IMR-90 (cell line): ENCODE data around the gene LMO1. TPM values are rescaled to one million over a fixed set of nuclear protein-coding genes. Genes with fewer than 3 reads are reported as not detected.

ENCODE experiments used
- ATAC-seq: fragments of 200-7000 bp; cut with Tn5 transposase; 2 replicates; pipeline ENCODE4 v1.9.1; 2020; ENCODE audit warnings: low read depth, mild to moderate bottlenecking, moderate library complexity
- BruUV-seq: library from RNA; stranded (reverse); fragments of 400-500 nt; replicated peaks from 2 replicates; lab custom pipeline; 2021; lab: Mats Ljungman, UMichigan
- CTCF ChIA-PET: fragments of 300-600 bp; formaldehyde crosslinking; extraction: SDS; loops from one replicate; lab custom pipeline; 2021; ENCODE audit warnings: antibody characterized with exemption; lab: Yijun Ruan, JAX
- POLR2A ChIA-PET: fragments of 300-600 bp; sonication (Branson Sonifier 250); formaldehyde crosslinking; loops from one replicate; lab custom pipeline; 2022; ENCODE audit warnings: antibody characterized with exemption; ENCODE audit not compliant: unreplicated experiment; lab: Charles Lee
- DNase-seq: peaks from one replicate; pipeline ENCODE4 v3.0.0; 2013
- H2AFZ ChIP-seq: replicated peaks from 2 replicates; pipeline ENCODE3; 2013; ENCODE audit warnings: low read length, mild to moderate bottlenecking; ENCODE audit not compliant: poor library complexity
- H2AK5ac ChIP-seq: 2 replicates; pipeline ENCODE4 v1.6.1; 2013; ENCODE audit warnings: low read depth, low read length, inconsistent platforms
- H2AK9ac ChIP-seq: replicated peaks from 2 replicates; pipeline ENCODE3; 2013; ENCODE audit warnings: mild to moderate bottlenecking, low read depth, low read length, moderate library complexity; ENCODE audit not compliant: poor library complexity
- H2BK120ac ChIP-seq: 2 replicates; pipeline ENCODE4 v1.6.1; 2013; ENCODE audit warnings: low read depth, low read length, inconsistent platforms
- H2BK15ac ChIP-seq: 3 replicates; pipeline ENCODE4 v1.6.1; 2013; ENCODE audit warnings: low read depth, low read length, inconsistent platforms
- H2BK20ac ChIP-seq: 2 replicates; pipeline ENCODE4 v1.6.1; 2013; ENCODE audit warnings: low read depth, mild to moderate bottlenecking, inconsistent platforms, low read length, moderate library complexity
- H2BK5ac ChIP-seq: 2 replicates; pipeline ENCODE4 v1.6.1; 2013; ENCODE audit warnings: mild to moderate bottlenecking, low read depth, low read length, inconsistent platforms; ENCODE audit not compliant: poor library complexity, severe bottlenecking
- H3K14ac ChIP-seq: replicated peaks from 2 replicates; pipeline ENCODE4 v1.6.1; 2013; ENCODE audit warnings: low read depth, low read length, inconsistent platforms
- H3K18ac ChIP-seq: 2 replicates; pipeline ENCODE4 v1.6.1; 2013; ENCODE audit warnings: low read depth, low read length, control low read depth
- H3K23ac ChIP-seq: 2 replicates; pipeline ENCODE4 v1.6.1; 2013; ENCODE audit warnings: low read depth, low read length, inconsistent platforms
- H3K27ac ChIP-seq: 2 replicates; pipeline ENCODE4 v1.5.1; 2013; ENCODE audit warnings: mild to moderate bottlenecking, control low read depth, low read length; ENCODE audit not compliant: insufficient read depth
- H3K27me3 ChIP-seq: 2 replicates; pipeline ENCODE4 v1.6.1; 2013; ENCODE audit warnings: low read length; ENCODE audit not compliant: control insufficient read depth, insufficient read depth
- H3K36me3 ChIP-seq: 2 replicates; pipeline ENCODE4 v1.6.1; 2013; ENCODE audit warnings: low read length, mixed read lengths; ENCODE audit not compliant: control insufficient read depth, insufficient read depth
- H3K4ac ChIP-seq: 2 replicates; pipeline ENCODE4 v1.6.1; 2013; ENCODE audit warnings: low read depth, low read length, inconsistent platforms
- H3K4me1 ChIP-seq: 2 replicates; pipeline ENCODE4 v1.6.1; 2013; ENCODE audit warnings: low read length, mixed read lengths; ENCODE audit not compliant: control insufficient read depth, insufficient read depth
- H3K4me2 ChIP-seq: 2 replicates; pipeline ENCODE4 v1.6.1; 2013; ENCODE audit warnings: low read depth, mild to moderate bottlenecking, control low read depth, low read length, moderate library complexity
- H3K4me3 ChIP-seq: 2 replicates; pipeline ENCODE4 v1.5.1; 2013; ENCODE audit warnings: low read depth, mild to moderate bottlenecking, control low read depth, low read length, moderate library complexity; ENCODE audit not compliant: insufficient read depth
- H3K56ac ChIP-seq: 2 replicates; pipeline ENCODE4 v1.6.1; 2013; ENCODE audit warnings: low read length, inconsistent platforms; ENCODE audit not compliant: insufficient read depth; ENCODE audit errors: extremely low read depth
- H3K79me1 ChIP-seq, 2 experiments: 2 replicates each; pipeline ENCODE4 v1.6.1; 2013; ENCODE audit warnings: low read length in 2 of 2, inconsistent platforms in 1 of 2, low read depth in 1 of 2
- H3K9ac ChIP-seq: 2 replicates; pipeline ENCODE4 v1.6.1; 2013; ENCODE audit warnings: low read depth, low read length, control low read depth
- H3K9me1 ChIP-seq: 2 replicates; pipeline ENCODE4 v1.6.1; 2013; ENCODE audit warnings: low read length, inconsistent platforms; ENCODE audit not compliant: insufficient read depth
- H3K9me3 ChIP-seq: 2 replicates; pipeline ENCODE4 v1.6.1; 2013; ENCODE audit warnings: low read length; ENCODE audit not compliant: control insufficient read depth, insufficient read depth
- H4K20me1 ChIP-seq: 2 replicates; pipeline ENCODE4 v1.6.1; 2013; ENCODE audit warnings: low read length, inconsistent platforms; ENCODE audit not compliant: insufficient read depth
- H4K5ac ChIP-seq: 2 replicates; pipeline ENCODE4 v1.6.1; 2013; ENCODE audit warnings: mild to moderate bottlenecking, low read depth, low read length, control low read depth
- H4K8ac ChIP-seq, 2 experiments: 2 replicates each; pipeline ENCODE4 v1.6.1; 2013; ENCODE audit warnings: low read depth in 2 of 2, low read length in 2 of 2, control low read depth in 1 of 2, inconsistent platforms in 1 of 2
- H4K91ac ChIP-seq: 2 replicates; pipeline ENCODE4 v1.6.1; 2013; ENCODE audit warnings: low read depth, low read length, inconsistent platforms; ENCODE audit not compliant: insufficient read depth
- BHLHE40 ChIP-seq: fragments of 150-350 bp; IDR thresholded peaks from 2 replicates; pipeline ENCODE4 v1.6.1; 2016; ENCODE audit warnings: mild to moderate bottlenecking, low read depth, low read length
- CEBPB ChIP-seq: IDR thresholded peaks from 2 replicates; pipeline ENCODE4 v1.6.1; 2012; ENCODE audit warnings: low read depth, low read length, improper control_type of control experiment
- CHD1 ChIP-seq: IDR thresholded peaks from 2 replicates; pipeline ENCODE4 v1.6.1; 2012; ENCODE audit warnings: low read depth, low read length, improper control_type of control experiment
- CTCF ChIP-seq: conservative IDR thresholded peaks from 2 replicates; pipeline ENCODE4 v1.5.1; 2012; ENCODE audit warnings: mild to moderate bottlenecking, low read depth, low read length, improper control_type of control experiment
- ELK1 ChIP-seq: fragments of 150-350 bp; IDR thresholded peaks from 2 replicates; pipeline ENCODE4 v1.6.1; 2016; ENCODE audit warnings: low read depth, mild to moderate bottlenecking, low read length, moderate library complexity, borderline replicate concordance
- FOS ChIP-seq: fragments of 150-350 bp; IDR thresholded peaks from 2 replicates; pipeline ENCODE4 v1.6.1; 2016; ENCODE audit warnings: low read depth, low read length
- MAFK ChIP-seq: IDR thresholded peaks from 2 replicates; pipeline ENCODE4 v1.6.1; 2012; ENCODE audit warnings: low read depth, low read length, improper control_type of control experiment
- MAZ ChIP-seq: IDR thresholded peaks from 2 replicates; pipeline ENCODE4 v1.6.1; 2012; ENCODE audit warnings: low read depth, mild to moderate bottlenecking, low read length, improper control_type of control experiment, moderate library complexity, borderline replicate concordance
- MXI1 ChIP-seq: IDR thresholded peaks from 2 replicates; pipeline ENCODE4 v1.6.1; 2012; ENCODE audit warnings: low read depth, mild to moderate bottlenecking, low read length, moderate library complexity, borderline replicate concordance
- NFE2L2 ChIP-seq: fragments of 150-350 bp; IDR thresholded peaks from 2 replicates; pipeline ENCODE4 v1.6.1; 2016; ENCODE audit warnings: low read depth, mild to moderate bottlenecking, low read length
- POLR2A ChIP-seq: IDR thresholded peaks from 2 replicates; pipeline ENCODE4 v1.6.1; 2012; ENCODE audit warnings: mild to moderate bottlenecking, low read depth, low read length
- RAD21 ChIP-seq: IDR thresholded peaks from 2 replicates; pipeline ENCODE4 v1.6.1; 2012; ENCODE audit warnings: low read length, improper control_type of control experiment
- RCOR1 ChIP-seq: IDR thresholded peaks from 2 replicates; pipeline ENCODE4 v1.6.1; 2012; ENCODE audit warnings: mild to moderate bottlenecking, low read length, improper control_type of control experiment; ENCODE audit not compliant: insufficient replicate concordance
- RFX5 ChIP-seq: IDR thresholded peaks from 2 replicates; pipeline ENCODE4 v1.8.0; 2012; ENCODE audit warnings: low read depth, mild to moderate bottlenecking, low read length, moderate library complexity
- SMC3 ChIP-seq: fragments of 150-350 bp; IDR thresholded peaks from 2 replicates; pipeline ENCODE4 v1.6.1; 2016; ENCODE audit warnings: low read depth, mild to moderate bottlenecking, antibody characterized with exemption, low read length, moderate library complexity
- WGBS, 2 experiments: methylation state at CpG; one replicate each; pipeline versions ENCODE4 v1.1.5 to v1.1.7; 2013; ENCODE audit warnings: missing lambda C conversion rate in 2 of 2; ENCODE audit not compliant: insufficient read length in 1 of 2; ENCODE audit errors: extremely low coverage in 2 of 2; 5-methylcytosine and 5-hydroxymethylcytosine counted together
- dilution Hi-C: fragments of 300-500 bp; cut with HindIII; formaldehyde crosslinking; loops from one replicate; pipeline ENCODE4 v1.14.3; 2018; ENCODE audit warnings: low sequenced_read_pairs; ENCODE audit not compliant: unreplicated experiment
- in situ Hi-C: fragments of 300-500 bp; cut with MboI; formaldehyde crosslinking; loops from 3 replicates; pipeline ENCODE4 v1.14.3; 2019; ENCODE audit warnings: low sequenced_read_pairs, inconsistent platforms, mixed read lengths
- intact Hi-C: fragments of 100-400 bp; cut with micrococcal nuclease; formaldehyde crosslinking; loops from 2 replicates; pipeline ENCODE4 v1.10.0; 2022
- polyA plus RNA-seq, 3 experiments: library from polyadenylated mRNA; depleted of rRNA; stranded (reverse); fragments of >200 nt; gene quantifications; 2 replicates each; pipeline ENCODE4 v1.2.3, GENCODE V29; 2012; ENCODE audit warnings: low replicate concordance in 1 of 3
- total RNA-seq: library from RNA; depleted of rRNA; stranded (reverse); fragments of >200 nt; gene quantifications from 2 replicates; pipeline ENCODE4 v1.2.3, GENCODE V29; 2012
- TF ChIP-seq, protein P1 (sequence below): fragments of 150-350 bp; IDR thresholded peaks from 2 replicates; pipeline ENCODE4 v1.6.1; 2017; ENCODE audit warnings: mild to moderate bottlenecking, antibody characterized with exemption, low read length, low read depth

LMO1 gene
- total and polyA plus RNA-seq, 2 of the 4 experiments (the other 2 are of a cell fraction) = not detected

- no peak overlapping the region for H2BK120ac ChIP-seq
- ChIA-PET CTCF (no interaction called here), POLR2A (no interaction called here)
- no peaks in the 10 kb centered on the region for H3K79me1 ChIP-seq
- no peak overlapping the region for H2AK5ac ChIP-seq
- no peaks in the 10 kb centered on the region for H4K20me1 ChIP-seq
- TF ChIP-seq MAZ = no peak
- TF ChIP-seq MXI1 = no peak
- no peak for TF ChIP-seq POLR2A
- no peak for TF ChIP-seq CEBPB
- no peak for TF ChIP-seq SMC3
- TF ChIP-seq, protein P1, sequence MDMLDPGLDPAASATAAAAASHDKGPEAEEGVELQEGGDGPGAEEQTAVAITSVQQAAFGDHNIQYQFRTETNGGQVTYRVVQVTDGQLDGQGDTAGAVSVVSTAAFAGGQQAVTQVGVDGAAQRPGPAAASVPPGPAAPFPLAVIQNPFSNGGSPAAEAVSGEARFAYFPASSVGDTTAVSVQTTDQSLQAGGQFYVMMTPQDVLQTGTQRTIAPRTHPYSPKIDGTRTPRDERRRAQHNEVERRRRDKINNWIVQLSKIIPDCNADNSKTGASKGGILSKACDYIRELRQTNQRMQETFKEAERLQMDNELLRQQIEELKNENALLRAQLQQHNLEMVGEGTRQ = no peak
- no peak for TF ChIP-seq ELK1
- no peak for TF ChIP-seq RCOR1
- no peak for TF ChIP-seq FOS
- TF ChIP-seq BHLHE40 = no peak
- TF ChIP-seq NFE2L2 = no peak
- no peak for TF ChIP-seq CTCF
- TF ChIP-seq CHD1 = no peak
- no peak for TF ChIP-seq RFX5
- TF ChIP-seq RAD21 = no peak
- TF ChIP-seq MAFK = no peak
- H3K4me1 ChIP-seq = no peaks in the 10 kb centered on the region
- no peak overlapping the region for H3K27ac ChIP-seq
- H3K56ac ChIP-seq = no peak overlapping the region
- ATAC-seq = no peak
- no peaks in the 10 kb centered on the region for H3K9me1 ChIP-seq
- no peak overlapping the region for H3K4ac ChIP-seq
- no peak overlapping the region for H2AFZ ChIP-seq
- H3K4me3 ChIP-seq = no peak overlapping the region
- in situ Hi-C loops = no loop called here
- no peak overlapping the region for H2BK15ac ChIP-seq
- H3K23ac ChIP-seq = no peak overlapping the region
- WGBS, 2 experiments = 14% methylated on average over 1 of the region's 2 CpGs; no CpG with 5 or more reads in 1 of the 2 experiments
- no peaks in the 10 kb centered on the region for H3K9me3 ChIP-seq
- no peak overlapping the region for H4K5ac ChIP-seq
- no peak overlapping the region for H2BK5ac ChIP-seq
- dilution Hi-C loops = no loop called here
- no peak overlapping the region for H3K14ac ChIP-seq
- no peak overlapping the region for H3K9ac ChIP-seq
- no peak for DNase-seq
- no peak overlapping the region for H4K8ac ChIP-seq
- H2AK9ac ChIP-seq = no peak overlapping the region
- H3K36me3 ChIP-seq = no peaks in the 10 kb centered on the region
- H2BK20ac ChIP-seq = no peak overlapping the region
- no peak overlapping the region for H4K91ac ChIP-seq
- intact Hi-C loops = no loop called here
- no peak overlapping the region for H3K4me2 ChIP-seq
- H3K18ac ChIP-seq = no peak overlapping the region
- BruUV-seq = no TSS peak
- peaks cover 24% of the 10 kb centered on the region for H3K27me3 ChIP-seq
Observed at GRCh38 chr11:8286886-8287285, 23.2 kb upstream of the LMO1 start.
